SK-N-SH (cell line): ENCODE measurements around the gene NARS2.
"Not testable (repeated sequence)": the region's sequence is repeated elsewhere in the genome, so short reads cannot be mapped to it uniquely, and the experiment has no call there.

ENCODE experiments used
- CTCF ChIP-seq: fragments of 200-600 bp; sonication (generic); IDR thresholded peaks from 2 replicates; pipeline ENCODE4 v1.6.1; 2017; ENCODE audit warnings: antibody characterized with exemption, mild to moderate bottlenecking, moderate library complexity
- MXI1 ChIP-seq: IDR thresholded peaks from 2 replicates; pipeline ENCODE4 v1.6.1; 2012; ENCODE audit warnings: mild to moderate bottlenecking, low read depth, low read length, improper control_type of control experiment
- RAD21 ChIP-seq: IDR thresholded peaks from 2 replicates; pipeline ENCODE4 v1.6.1; 2012; ENCODE audit warnings: mild to moderate bottlenecking, low read length
- TF ChIP-seq, protein P1 (sequence below): fragments of 150-350 bp; IDR thresholded peaks from 2 replicates; pipeline ENCODE4 v1.6.1; 2017; ENCODE audit warnings: antibody characterized with exemption, low read length, low read depth, borderline replicate concordance

- TF ChIP-seq, protein P1, sequence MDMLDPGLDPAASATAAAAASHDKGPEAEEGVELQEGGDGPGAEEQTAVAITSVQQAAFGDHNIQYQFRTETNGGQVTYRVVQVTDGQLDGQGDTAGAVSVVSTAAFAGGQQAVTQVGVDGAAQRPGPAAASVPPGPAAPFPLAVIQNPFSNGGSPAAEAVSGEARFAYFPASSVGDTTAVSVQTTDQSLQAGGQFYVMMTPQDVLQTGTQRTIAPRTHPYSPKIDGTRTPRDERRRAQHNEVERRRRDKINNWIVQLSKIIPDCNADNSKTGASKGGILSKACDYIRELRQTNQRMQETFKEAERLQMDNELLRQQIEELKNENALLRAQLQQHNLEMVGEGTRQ: not testable (repeated sequence)
- not testable (repeated sequence) for TF ChIP-seq MXI1, CTCF, RAD21
Measured at GRCh38 chr11:78602771-78603170, 28.1 kb upstream of the NARS2 start.
